Neural cell (in vitro differentiated cells): ENCODE data around the gene PRH1.

ENCODE experiments used
- EZH2 ChIP-seq: fragments of 200-600, 300-800 bp; shearing (Covaris generic), sonication (generic); IDR thresholded peaks from 2 replicates; pipeline ENCODE4 v1.6.1; 2014; ENCODE audit warnings: antibody characterized with exemption, low read length, borderline replicate concordance, mild to moderate bottlenecking; ENCODE audit not compliant: insufficient read depth, poor library complexity, severe bottlenecking
- MXI1 ChIP-seq: fragments of 450-650 bp; conservative IDR thresholded peaks from 2 replicates; pipeline ENCODE4 v1.6.1; 2014; ENCODE audit warnings: antibody characterized with exemption, mild to moderate bottlenecking; ENCODE audit not compliant: poor library complexity, severe bottlenecking
- POLR2AphosphoS5 ChIP-seq: IDR thresholded peaks from 2 replicates; pipeline ENCODE4 v1.6.1; 2012
- RAD21 ChIP-seq: fragments of 450-650 bp; conservative IDR thresholded peaks from 2 replicates; pipeline ENCODE4 v1.6.1; 2014; ENCODE audit warnings: antibody characterized with exemption, mild to moderate bottlenecking, moderate library complexity
- REST ChIP-seq: IDR thresholded peaks from 2 replicates; pipeline ENCODE4 v1.6.1; 2012; ENCODE audit warnings: borderline replicate concordance
- SMC3 ChIP-seq: fragments of 450-650 bp; conservative IDR thresholded peaks from 2 replicates; pipeline ENCODE4 v1.6.1; 2014; ENCODE audit warnings: antibody characterized with exemption, mild to moderate bottlenecking, moderate library complexity; ENCODE audit not compliant: poor library complexity
- TF ChIP-seq, protein P1 (sequence below): fragments of 450-650 bp; IDR thresholded peaks from 2 replicates; pipeline ENCODE4 v1.5.1; 2014; ENCODE audit warnings: antibody characterized with exemption, mild to moderate bottlenecking, moderate library complexity; ENCODE audit not compliant: poor library complexity, severe bottlenecking

DNA sequence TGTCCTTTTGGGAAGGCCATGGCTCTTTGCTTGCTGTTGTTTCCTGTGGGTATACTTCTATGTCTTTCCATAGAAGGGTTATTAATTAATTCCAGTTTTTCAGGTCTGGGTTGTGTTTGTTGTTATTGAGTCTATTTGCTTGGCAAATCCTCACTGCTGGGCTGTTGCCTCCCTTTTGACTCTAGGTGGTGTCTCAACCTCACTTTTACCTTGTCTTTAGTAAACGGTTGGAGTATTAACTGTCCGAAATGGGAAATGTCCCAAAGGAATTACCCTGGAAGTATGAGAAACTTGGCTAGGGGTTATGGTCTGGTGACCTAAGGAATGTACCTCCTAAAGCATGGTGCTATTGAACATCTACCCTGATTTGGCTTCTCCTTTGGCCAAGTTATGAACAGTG, 16.7 kb downstream of the PRH1 start:
- TF ChIP-seq POLR2AphosphoS5, result no peak
- TF ChIP-seq, protein P1, sequence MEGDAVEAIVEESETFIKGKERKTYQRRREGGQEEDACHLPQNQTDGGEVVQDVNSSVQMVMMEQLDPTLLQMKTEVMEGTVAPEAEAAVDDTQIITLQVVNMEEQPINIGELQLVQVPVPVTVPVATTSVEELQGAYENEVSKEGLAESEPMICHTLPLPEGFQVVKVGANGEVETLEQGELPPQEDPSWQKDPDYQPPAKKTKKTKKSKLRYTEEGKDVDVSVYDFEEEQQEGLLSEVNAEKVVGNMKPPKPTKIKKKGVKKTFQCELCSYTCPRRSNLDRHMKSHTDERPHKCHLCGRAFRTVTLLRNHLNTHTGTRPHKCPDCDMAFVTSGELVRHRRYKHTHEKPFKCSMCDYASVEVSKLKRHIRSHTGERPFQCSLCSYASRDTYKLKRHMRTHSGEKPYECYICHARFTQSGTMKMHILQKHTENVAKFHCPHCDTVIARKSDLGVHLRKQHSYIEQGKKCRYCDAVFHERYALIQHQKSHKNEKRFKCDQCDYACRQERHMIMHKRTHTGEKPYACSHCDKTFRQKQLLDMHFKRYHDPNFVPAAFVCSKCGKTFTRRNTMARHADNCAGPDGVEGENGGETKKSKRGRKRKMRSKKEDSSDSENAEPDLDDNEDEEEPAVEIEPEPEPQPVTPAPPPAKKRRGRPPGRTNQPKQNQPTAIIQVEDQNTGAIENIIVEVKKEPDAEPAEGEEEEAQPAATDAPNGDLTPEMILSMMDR, result no peak
- no peak for TF ChIP-seq MXI1
- TF ChIP-seq EZH2, result no peak
- no peak for TF ChIP-seq SMC3
- no peak for TF ChIP-seq REST
- TF ChIP-seq RAD21, result no peak
